K562 (cell line): ENCODE measurements around the gene BLOC1S3. TPM values are rescaled to one million over a fixed set of nuclear protein-coding genes. Genes with fewer than 3 reads are reported as not detected.

ENCODE experiments used
- BHLHE40 ChIP-seq: IDR thresholded peaks from 2 replicates; pipeline ENCODE4 v1.6.1; 2011; ENCODE audit warnings: low read length, improper control_type of control experiment
- CBX3 ChIP-seq, 2 experiments: IDR thresholded peaks; 1 replicate in 1 of 2; 2 replicates in 1 of 2; pipeline ENCODE4 v1.6.1; 2012; ENCODE audit warnings: inconsistent platforms in 2 of 2, low read length in 2 of 2, borderline replicate concordance in 1 of 2, control low read depth in 1 of 2
- COPS2 ChIP-seq: fragments of 450-650 bp; conservative IDR thresholded peaks from 2 replicates; pipeline ENCODE4 v1.6.1; 2016; ENCODE audit warnings: mild to moderate bottlenecking, moderate library complexity
- CXXC5 ChIP-seq: fragments of 250-450 bp; sonication (Bioruptor Pico); IDR thresholded peaks from 2 replicates; pipeline ENCODE4 v1.8.0; 2022; ENCODE audit warnings: inconsistent platforms, mild to moderate bottlenecking, moderate library complexity
- EGR1 ChIP-seq: fragments of 450-650 bp; conservative IDR thresholded peaks from 2 replicates; pipeline ENCODE4 v1.6.1; 2017; ENCODE audit warnings: mild to moderate bottlenecking
- FOXM1 ChIP-seq, 2 experiments: fragments of 450-650 bp in 1 of 2; sonication (generic) in 1 of 2; formaldehyde crosslinking in 1 of 2; IDR thresholded peaks; 2 replicates each; pipeline versions ENCODE4 v1.6.1 to v1.9.0; 2017 to 2022; ENCODE audit warnings: low read depth in 2 of 2, mild to moderate bottlenecking in 2 of 2, missing genetic modification reagents in 1 of 2, moderate library complexity in 1 of 2
- HDAC1 ChIP-seq, 2 experiments: fragments of 450-650 bp; IDR thresholded peaks; 2 replicates each; pipeline ENCODE4 v1.6.1; 2016 to 2017; ENCODE audit warnings: inconsistent platforms in 1 of 2, mild to moderate bottlenecking in 1 of 2, moderate library complexity in 1 of 2
- NR2C2 ChIP-seq, 2 experiments: fragments of 200-800 bp in 1 of 2; sonication (Bioruptor generic) in 1 of 2; sonication (generic) in 1 of 2; formaldehyde crosslinking in 1 of 2; IDR thresholded peaks; 2 replicates each; pipeline versions ENCODE4 v1.6.1 to v1.8.0; 2016 to 2022; ENCODE audit warnings: mild to moderate bottlenecking in 1 of 2, missing compliant biosample characterization in 1 of 2, missing genetic modification characterization in 1 of 2, missing genetic modification reagents in 1 of 2
- PRMT5 ChIP-seq: sonication (generic); formaldehyde crosslinking; IDR thresholded peaks from 2 replicates; pipeline ENCODE4 v1.5.0; 2020; ENCODE audit warnings: missing genetic modification reagents
- RBFOX2 ChIP-seq: fragments of 200-400 bp; formaldehyde crosslinking; IDR thresholded peaks from 2 replicates; pipeline ENCODE4 v1.6.1; 2017; ENCODE audit warnings: low read depth, mild to moderate bottlenecking, low read length, moderate library complexity
- RFX7 ChIP-seq: fragments of 250-450 bp; sonication (Bioruptor Pico); IDR thresholded peaks from 2 replicates; pipeline ENCODE4 v1.5.1; 2021; ENCODE audit warnings: mild to moderate bottlenecking
- SMARCE1 ChIP-seq: fragments of 450-650 bp; IDR thresholded peaks from 2 replicates; pipeline ENCODE4 v1.7.1; 2016; ENCODE audit warnings: mild to moderate bottlenecking
- SRSF9 ChIP-seq: fragments of 200-400 bp; formaldehyde crosslinking; IDR thresholded peaks from 2 replicates; pipeline ENCODE4 v1.6.1; 2017; ENCODE audit warnings: low read depth, low read length, borderline replicate concordance
- ZNF124 ChIP-seq: sonication (generic); formaldehyde crosslinking; IDR thresholded peaks from 2 replicates; pipeline ENCODE4 v1.8.1; 2022; ENCODE audit warnings: missing genetic modification reagents
- ZNF232 ChIP-seq: sonication (generic); formaldehyde crosslinking; IDR thresholded peaks from 2 replicates; pipeline ENCODE4 v1.8.0; 2022; ENCODE audit warnings: mild to moderate bottlenecking, missing genetic modification reagents
- ZNF431 ChIP-seq: sonication (generic); formaldehyde crosslinking; IDR thresholded peaks from 2 replicates; pipeline ENCODE4 v1.8.0; 2022; ENCODE audit warnings: mild to moderate bottlenecking, missing genetic modification reagents
- polyA plus RNA-seq, 8 experiments: library from polyadenylated mRNA; depleted of rRNA in 4 of 8; stranded (reverse) in 5 of 8; unstranded in 3 of 8; fragments of >200 nt; fragmentation: Nextera tagmentation in 2 of 8; fragmentation: Illumina TruSeq in 1 of 8; extraction: Ambion mirVana in 2 of 8; extraction: Trizol in 1 of 8; gene quantifications; 2 replicates each; pipeline versions ENCODE4 v1.2.1 to v1.2.3, GENCODE V29; 2011 to 2014; ENCODE audit warnings: inconsistent platforms in 1 of 8, missing spikeins in 1 of 8
- total RNA-seq, 7 experiments: library from RNA; depleted of rRNA in 6 of 7; stranded (reverse); fragments of >200 nt in 6 of 7; fragmentation: Illumina TruSeq in 2 of 7; extraction: Trizol in 2 of 7; gene quantifications; 2 replicates each; pipeline versions ENCODE4 v1.2.1 to v1.2.3, GENCODE V29; 2011 to 2021; ENCODE audit warnings: low replicate concordance in 1 of 7
- TF ChIP-seq, protein P1 (sequence below), 2 experiments: fragments of 450-650 bp; conservative IDR thresholded peaks; 2 replicates each; pipeline ENCODE4 v1.6.1; 2017; ENCODE audit warnings: mild to moderate bottlenecking in 2 of 2, moderate library complexity in 2 of 2
- TF ChIP-seq, protein P2 (sequence below), 2 experiments: IDR thresholded peaks; 2 replicates each; pipeline ENCODE4 v1.6.1; 2011; ENCODE audit warnings: borderline replicate concordance in 1 of 2, control low read depth in 1 of 2, low read depth in 1 of 2, low read length in 1 of 2, mild to moderate bottlenecking in 1 of 2, mixed read lengths in 1 of 2, moderate library complexity in 1 of 2; ENCODE audit not compliant: insufficient read depth in 1 of 2, insufficient read length in 1 of 2, poor library complexity in 1 of 2, severe bottlenecking in 1 of 2; ENCODE audit errors: extremely low read depth in 1 of 2
- TF ChIP-seq, protein P3 (sequence below): fragments of 250-450 bp; sonication (Bioruptor Pico); IDR thresholded peaks from 2 replicates; pipeline ENCODE4 v1.8.0; 2022; ENCODE audit warnings: inconsistent platforms
- TF ChIP-seq, protein P4 (sequence below): sonication (generic); formaldehyde crosslinking; IDR thresholded peaks from 2 replicates; pipeline ENCODE4 v1.9.0; 2022; ENCODE audit warnings: mild to moderate bottlenecking, missing genetic modification reagents
- TF ChIP-seq, protein P5 (sequence below): sonication (generic); formaldehyde crosslinking; IDR thresholded peaks from 2 replicates; pipeline ENCODE4 v1.8.0; 2022; ENCODE audit warnings: mild to moderate bottlenecking, missing genetic modification reagents

BLOC1S3 gene
- total and polyA plus RNA-seq, 9 of the 15 experiments (the other 6 are each of a cell fraction or from before 2014, with no cell fraction given) = 3.9 to 20.2 (median 10.4) TPM

DNA sequence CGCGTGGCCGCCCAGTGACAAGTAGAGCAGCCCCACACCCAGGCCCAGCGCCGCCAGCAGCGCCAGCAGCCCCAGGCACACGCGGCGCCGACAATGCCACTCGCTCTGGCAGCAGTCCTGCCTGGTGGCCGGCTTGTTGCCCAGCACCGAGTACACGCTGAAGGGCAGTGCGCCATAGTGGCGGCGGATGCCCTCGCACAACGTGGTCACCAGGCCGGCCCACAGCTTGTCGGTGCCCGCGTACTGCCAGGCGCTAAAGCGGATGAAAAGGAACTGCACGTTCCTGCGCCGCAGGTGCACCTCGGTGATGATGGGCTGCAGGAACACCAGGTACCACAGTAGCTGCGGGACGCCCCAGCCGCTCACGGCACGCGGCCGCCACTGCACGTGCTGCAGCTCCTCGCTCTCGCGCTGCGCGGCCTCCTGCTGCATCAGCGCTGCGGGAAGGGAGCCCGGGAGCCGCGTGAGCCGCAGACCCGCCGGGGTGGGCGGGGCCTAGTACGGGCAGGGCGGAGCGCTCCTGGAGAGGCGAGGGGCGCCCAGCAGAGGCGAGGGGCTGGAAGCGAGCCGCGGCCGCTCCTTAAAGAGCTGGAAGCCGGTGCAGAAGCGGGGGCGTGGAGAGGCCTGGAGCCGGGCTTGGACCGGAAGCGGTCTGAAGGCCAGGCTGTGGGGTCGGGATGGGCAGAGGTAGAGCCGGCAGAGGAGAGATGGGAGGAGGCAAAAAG is 25.1 kb upstream of the BLOC1S3 start (continued):
- TF ChIP-seq ZNF431 (CRISPR knock-in tag) = peak; percentile 37; the same call in 1 of the 2 replicates
- 0 out of 4 replicates have a peak, but pooled peaks of 1 of the 2 experiments have one; percentile 10 for TF ChIP-seq HDAC1 (IDR thresholded peaks at IDR 0.05)
- peak; percentile 47; the same call in 1 of the 2 replicates for TF ChIP-seq RBFOX2
- TF ChIP-seq NR2C2 (CRISPR knock-in tag; IDR thresholded peaks at IDR 0.05) = 0 out of 2 replicates have a peak, but pooled peaks have one; percentile 28
- TF ChIP-seq NR2C2 (tag; IDR thresholded peaks at IDR 0.05) = no peak
- TF ChIP-seq, protein P1, sequence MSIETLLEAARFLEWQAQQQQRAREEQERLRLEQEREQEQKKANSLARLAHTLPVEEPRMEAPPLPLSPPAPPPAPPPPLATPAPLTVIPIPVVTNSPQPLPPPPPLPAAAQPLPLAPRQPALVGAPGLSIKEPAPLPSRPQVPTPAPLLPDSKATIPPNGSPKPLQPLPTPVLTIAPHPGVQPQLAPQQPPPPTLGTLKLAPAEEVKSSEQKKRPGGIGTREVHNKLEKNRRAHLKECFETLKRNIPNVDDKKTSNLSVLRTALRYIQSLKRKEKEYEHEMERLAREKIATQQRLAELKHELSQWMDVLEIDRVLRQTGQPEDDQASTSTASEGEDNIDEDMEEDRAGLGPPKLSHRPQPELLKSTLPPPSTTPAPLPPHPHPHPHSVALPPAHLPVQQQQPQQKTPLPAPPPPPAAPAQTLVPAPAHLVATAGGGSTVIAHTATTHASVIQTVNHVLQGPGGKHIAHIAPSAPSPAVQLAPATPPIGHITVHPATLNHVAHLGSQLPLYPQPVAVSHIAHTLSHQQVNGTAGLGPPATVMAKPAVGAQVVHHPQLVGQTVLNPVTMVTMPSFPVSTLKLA (conservative IDR thresholded peaks at IDR 0.05) = peak in 1 of 2 experiments; percentile 68; a peak in 2 of 4 replicates
- TF ChIP-seq CBX3 (IDR thresholded peaks at IDR 0.05; ENCODE audit: borderline replicate concordance in 1 of 2, low read length in 2 of 2) = peak in 1 of 2 experiments; percentile 63; a peak in 1 of 3 replicates
- peak; percentile 98 for TF ChIP-seq BHLHE40
- TF ChIP-seq PRMT5 (CRISPR knock-in tag) = no peak
- no peak for TF ChIP-seq COPS2
- TF ChIP-seq, protein P2, sequence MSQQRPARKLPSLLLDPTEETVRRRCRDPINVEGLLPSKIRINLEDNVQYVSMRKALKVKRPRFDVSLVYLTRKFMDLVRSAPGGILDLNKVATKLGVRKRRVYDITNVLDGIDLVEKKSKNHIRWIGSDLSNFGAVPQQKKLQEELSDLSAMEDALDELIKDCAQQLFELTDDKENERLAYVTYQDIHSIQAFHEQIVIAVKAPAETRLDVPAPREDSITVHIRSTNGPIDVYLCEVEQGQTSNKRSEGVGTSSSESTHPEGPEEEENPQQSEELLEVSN (IDR thresholded peaks at IDR 0.05; ENCODE audit: borderline replicate concordance in 1 of 2, extremely low read depth in 1 of 2, insufficient read depth in 1 of 2, insufficient read length in 1 of 2, low read depth in 1 of 2, low read length in 1 of 2, poor library complexity in 1 of 2, severe bottlenecking in 1 of 2) = peak; percentile 87 to 96
- peak; percentile 76 for TF ChIP-seq CXXC5 (CRISPR knock-in tag)
- TF ChIP-seq SRSF9 = no peak
- TF ChIP-seq EGR1 = peak; percentile 88
- TF ChIP-seq, protein P3, sequence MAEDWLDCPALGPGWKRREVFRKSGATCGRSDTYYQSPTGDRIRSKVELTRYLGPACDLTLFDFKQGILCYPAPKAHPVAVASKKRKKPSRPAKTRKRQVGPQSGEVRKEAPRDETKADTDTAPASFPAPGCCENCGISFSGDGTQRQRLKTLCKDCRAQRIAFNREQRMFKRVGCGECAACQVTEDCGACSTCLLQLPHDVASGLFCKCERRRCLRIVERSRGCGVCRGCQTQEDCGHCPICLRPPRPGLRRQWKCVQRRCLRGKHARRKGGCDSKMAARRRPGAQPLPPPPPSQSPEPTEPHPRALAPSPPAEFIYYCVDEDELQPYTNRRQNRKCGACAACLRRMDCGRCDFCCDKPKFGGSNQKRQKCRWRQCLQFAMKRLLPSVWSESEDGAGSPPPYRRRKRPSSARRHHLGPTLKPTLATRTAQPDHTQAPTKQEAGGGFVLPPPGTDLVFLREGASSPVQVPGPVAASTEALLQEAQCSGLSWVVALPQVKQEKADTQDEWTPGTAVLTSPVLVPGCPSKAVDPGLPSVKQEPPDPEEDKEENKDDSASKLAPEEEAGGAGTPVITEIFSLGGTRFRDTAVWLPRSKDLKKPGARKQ (CRISPR knock-in tag) = peak; percentile 51; the same call in 1 of the 2 replicates
- TF ChIP-seq, protein P4, sequence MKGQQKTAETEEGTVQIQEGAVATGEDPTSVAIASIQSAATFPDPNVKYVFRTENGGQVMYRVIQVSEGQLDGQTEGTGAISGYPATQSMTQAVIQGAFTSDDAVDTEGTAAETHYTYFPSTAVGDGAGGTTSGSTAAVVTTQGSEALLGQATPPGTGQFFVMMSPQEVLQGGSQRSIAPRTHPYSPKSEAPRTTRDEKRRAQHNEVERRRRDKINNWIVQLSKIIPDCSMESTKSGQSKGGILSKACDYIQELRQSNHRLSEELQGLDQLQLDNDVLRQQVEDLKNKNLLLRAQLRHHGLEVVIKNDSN (CRISPR knock-in tag) = peak; percentile 71
- peak; percentile 63; the same call in 1 of the 2 replicates for TF ChIP-seq ZNF232 (CRISPR knock-in tag)
- TF ChIP-seq ZNF124 (CRISPR knock-in tag) = 0 out of 2 replicates have a peak, but pooled peaks have one; percentile 67
- TF ChIP-seq SMARCE1 = no peak
- no peak for TF ChIP-seq RFX7 (CRISPR knock-in tag)
- TF ChIP-seq, protein P5, sequence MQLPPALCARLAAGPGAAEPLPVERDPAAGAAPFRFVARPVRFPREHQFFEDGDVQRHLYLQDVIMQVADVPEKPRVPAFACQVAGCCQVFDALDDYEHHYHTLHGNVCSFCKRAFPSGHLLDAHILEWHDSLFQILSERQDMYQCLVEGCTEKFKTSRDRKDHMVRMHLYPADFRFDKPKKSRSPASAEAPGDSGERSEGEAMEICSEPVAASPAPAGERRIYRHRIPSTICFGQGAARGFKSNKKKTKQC (CRISPR knock-in tag) = no peak; the same call in 1 of the 2 replicates
- TF ChIP-seq FOXM1 (IDR thresholded peaks at IDR 0.05; ENCODE audit: low read depth) = no peak
- no peak for TF ChIP-seq FOXM1 (CRISPR knock-in tag; IDR thresholded peaks at IDR 0.05; ENCODE audit: low read depth)
